KMS-11 (cell line): Measurements from ENCODE around the gene ABCA4.

Source experiments
- H2AFZ ChIP-seq: fragments of 200-600 bp; sonication (generic); 2 replicates; pipeline ENCODE4 v1.6.1; 2016; ENCODE audit warnings: antibody characterized with exemption, mixed run types, low read depth
- H3K27ac ChIP-seq: fragments of 200-600 bp; sonication (generic); 2 replicates; pipeline ENCODE4 v1.6.1; 2016; ENCODE audit warnings: mild to moderate bottlenecking, mixed run types
- H3K27me3 ChIP-seq: fragments of 200-600 bp; sonication (generic); 2 replicates; pipeline ENCODE4 v1.6.1; 2017; ENCODE audit warnings: mild to moderate bottlenecking, low read depth, mixed run types, moderate library complexity; ENCODE audit not compliant: insufficient read depth
- H3K36me3 ChIP-seq: fragments of 200-600 bp; sonication (generic); 2 replicates; pipeline ENCODE4 v1.6.1; 2017; ENCODE audit warnings: mild to moderate bottlenecking, mixed run types; ENCODE audit not compliant: insufficient read depth
- H3K4me1 ChIP-seq: fragments of 200-600 bp; sonication (generic); 2 replicates; pipeline ENCODE4 v1.6.1; 2016; ENCODE audit warnings: mild to moderate bottlenecking, low read depth, mixed run types; ENCODE audit not compliant: poor library complexity, severe bottlenecking
- H3K4me2 ChIP-seq: fragments of 200-600 bp; sonication (generic); 2 replicates; pipeline ENCODE4 v1.7.0; 2016; ENCODE audit warnings: mild to moderate bottlenecking, mixed run types
- H3K4me3 ChIP-seq: fragments of 200-600 bp; sonication (generic); IDR thresholded peaks from 2 replicates; pipeline ENCODE4 v1.6.1; 2017; ENCODE audit warnings: low read depth, low read length, mixed read lengths; ENCODE audit not compliant: insufficient read depth
- H3K79me2 ChIP-seq: fragments of 200-600 bp; sonication (generic); 2 replicates; pipeline ENCODE4 v1.6.1; 2016; ENCODE audit warnings: low read depth, mixed run types; ENCODE audit not compliant: insufficient read depth
- H3K9ac ChIP-seq: fragments of 200-600 bp; sonication (generic); 2 replicates; pipeline ENCODE4 v1.6.1; 2016; ENCODE audit warnings: mild to moderate bottlenecking, mixed run types
- H4K20me1 ChIP-seq: fragments of 200-600 bp; sonication (generic); 2 replicates; pipeline ENCODE4 v1.6.1; 2016; ENCODE audit warnings: mild to moderate bottlenecking, mixed run types; ENCODE audit not compliant: insufficient read depth
- CTCF ChIP-seq: fragments of 200-600 bp; sonication (generic); conservative IDR thresholded peaks from 2 replicates; pipeline ENCODE4 v1.6.1; 2017; ENCODE audit warnings: low read depth, mild to moderate bottlenecking, antibody characterized with exemption, low read length, moderate library complexity, mixed read lengths

Gene ABCA4

GRCh38 chr1:93976711-93977597, 144.0 kb downstream of the ABCA4 start:
- H3K27ac ChIP-seq, result no peak overlapping the region

GRCh38 chr1:93976291-93976690, 144.7 kb downstream of the ABCA4 start:
- H3K27ac ChIP-seq, result no peak overlapping the region
- no peaks in the 10 kb centered on the region for H4K20me1 ChIP-seq
- H3K4me2 ChIP-seq, result no peak overlapping the region
- no peaks in the 10 kb centered on the region for H3K4me1 ChIP-seq
- H3K9ac ChIP-seq, result no peak overlapping the region
- TF ChIP-seq CTCF, result no peak
- H3K79me2 ChIP-seq, result no peaks in the 10 kb centered on the region
- H3K27me3 ChIP-seq, result no peaks in the 10 kb centered on the region
- H2AFZ ChIP-seq, result no peak overlapping the region
- H3K4me3 ChIP-seq, result no peak overlapping the region
- H3K36me3 ChIP-seq, result no peaks in the 10 kb centered on the region

More at GRCh38 chr1:93976711-93977597, 144.0 kb downstream of the ABCA4 start:
- H3K4me2 ChIP-seq, result no peak overlapping the region
- H3K4me3 ChIP-seq, result no peak overlapping the region
- no peaks in the 10 kb centered on the region for H3K36me3 ChIP-seq
- H2AFZ ChIP-seq, result no peak overlapping the region
- H3K79me2 ChIP-seq, result no peaks in the 10 kb centered on the region
- H3K27me3 ChIP-seq, result no peaks in the 10 kb centered on the region
- H3K9ac ChIP-seq, result no peak overlapping the region
- H3K4me1 ChIP-seq, result no peaks in the 10 kb centered on the region
- no peaks in the 10 kb centered on the region for H4K20me1 ChIP-seq
- no peak for TF ChIP-seq CTCF

GRCh38 chr1:93972341-93972740, 148.6 kb downstream of the ABCA4 start:
- H3K27me3 ChIP-seq, result no peaks in the 10 kb centered on the region

GRCh38 chr1:93969887-93970286, 151.1 kb downstream of the ABCA4 start:
- no peak overlapping the region for H3K27ac ChIP-seq
- no peaks in the 10 kb centered on the region for H4K20me1 ChIP-seq
- no peaks in the 10 kb centered on the region for H3K27me3 ChIP-seq
- no peak overlapping the region for H3K9ac ChIP-seq
- no peaks in the 10 kb centered on the region for H3K79me2 ChIP-seq
- no peaks in the 10 kb centered on the region for H3K36me3 ChIP-seq
- no peak overlapping the region for H3K4me3 ChIP-seq
- no peak overlapping the region for H3K4me2 ChIP-seq
- TF ChIP-seq CTCF, result no peak
- H3K4me1 ChIP-seq, result no peaks in the 10 kb centered on the region
- no peak overlapping the region for H2AFZ ChIP-seq

More at GRCh38 chr1:93972341-93972740, 148.6 kb downstream of the ABCA4 start:
- no peak overlapping the region for H3K4me3 ChIP-seq
- no peak overlapping the region for H2AFZ ChIP-seq
- H3K9ac ChIP-seq, result no peak overlapping the region
- TF ChIP-seq CTCF, result no peak
- H3K79me2 ChIP-seq, result no peaks in the 10 kb centered on the region
- H3K27ac ChIP-seq, result no peak overlapping the region
- H4K20me1 ChIP-seq, result no peaks in the 10 kb centered on the region
- no peak overlapping the region for H3K4me2 ChIP-seq
- H3K36me3 ChIP-seq, result no peaks in the 10 kb centered on the region
- no peaks in the 10 kb centered on the region for H3K4me1 ChIP-seq
